Measurements from ENCODE around the gene CCDC121.

GRCh38 chr2:27645197-27645596 is 16.4 kb upstream of the CCDC121 start:
- no peak for TF ChIP-seq CTCF (conservative IDR thresholded peaks at IDR 0.05; ENCODE audit: low read depth, low read length)
- no peak for TF ChIP-seq EZH2phosphoT487 (IDR thresholded peaks at IDR 0.05; ENCODE audit: borderline replicate concordance, low read length)
- TF ChIP-seq EZH2 (IDR thresholded peaks at IDR 0.05; ENCODE audit: low read length, unreplicated experiment): no peak
